COLO829 (cell line): ENCODE data around the gene PPIA.
"Not testable (repeated sequence)": the region's sequence is repeated elsewhere in the genome, so short reads cannot be mapped to it uniquely, and the experiment has no call there.

ENCODE experiments used
- DNase-seq: peaks from one replicate; pipeline ENCODE4 v3.0.0; 2012; ENCODE audit warnings: low spot score

Gene PPIA

DNA sequence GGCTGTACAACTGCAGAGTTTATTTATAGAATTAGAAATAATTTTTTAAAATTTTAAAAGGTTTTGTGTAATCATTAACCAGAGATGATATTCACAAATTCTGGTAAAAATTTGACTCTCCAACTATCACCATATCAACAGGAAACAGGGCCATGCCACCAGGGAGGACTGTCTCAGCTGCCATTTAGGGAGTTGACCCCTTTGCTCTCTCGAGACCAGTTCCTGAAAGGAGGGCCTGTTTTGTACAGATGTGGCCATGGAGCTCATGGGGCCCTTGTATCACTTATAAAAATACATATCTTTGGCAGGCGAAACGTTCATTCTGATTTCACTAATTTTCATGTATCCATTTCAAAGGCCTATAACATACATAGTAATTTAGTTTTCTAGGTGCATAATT, 31.1 kb downstream of the PPIA start:
- DNase-seq = no peak

DNA sequence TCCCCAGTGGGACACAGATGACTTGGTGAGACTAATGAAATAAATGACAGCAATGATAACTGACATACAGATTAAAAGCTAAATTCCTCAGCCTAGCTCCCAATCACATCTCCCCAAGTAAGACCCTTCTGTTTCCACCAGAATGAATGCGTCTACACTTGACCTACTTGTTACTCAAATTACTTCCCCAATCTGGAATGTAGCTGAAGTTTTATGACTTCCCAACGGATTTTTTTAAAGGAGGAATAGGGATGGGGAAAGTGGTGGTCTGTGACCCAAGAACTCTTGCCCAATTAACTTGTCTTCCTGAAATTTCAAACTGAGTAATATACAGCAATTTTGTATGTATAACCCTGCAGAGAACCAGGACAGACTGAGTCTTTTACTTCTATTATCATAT, 42.3 kb downstream of the PPIA start:
- no peak for DNase-seq

DNA sequence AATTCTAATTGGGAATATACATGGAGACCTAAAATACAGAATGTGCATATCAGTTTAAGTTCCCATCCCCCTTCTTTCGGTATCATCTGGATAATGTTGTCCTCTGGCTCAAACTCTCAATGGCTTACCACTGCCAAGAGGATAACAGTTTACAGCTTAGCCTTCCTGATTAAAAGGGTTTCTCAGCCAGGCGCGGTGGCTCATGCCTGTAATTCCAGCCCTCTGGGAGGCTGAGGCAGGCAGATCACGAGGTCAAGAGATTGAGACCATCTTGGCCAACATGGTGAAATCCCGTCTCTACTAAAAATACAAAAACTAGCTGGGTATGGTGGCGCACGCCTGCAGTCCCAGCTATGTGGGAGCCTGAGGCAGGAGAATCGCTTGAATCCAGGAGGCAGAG, 46.2 kb downstream of the PPIA start:
- not testable (repeated sequence) for DNase-seq

DNA sequence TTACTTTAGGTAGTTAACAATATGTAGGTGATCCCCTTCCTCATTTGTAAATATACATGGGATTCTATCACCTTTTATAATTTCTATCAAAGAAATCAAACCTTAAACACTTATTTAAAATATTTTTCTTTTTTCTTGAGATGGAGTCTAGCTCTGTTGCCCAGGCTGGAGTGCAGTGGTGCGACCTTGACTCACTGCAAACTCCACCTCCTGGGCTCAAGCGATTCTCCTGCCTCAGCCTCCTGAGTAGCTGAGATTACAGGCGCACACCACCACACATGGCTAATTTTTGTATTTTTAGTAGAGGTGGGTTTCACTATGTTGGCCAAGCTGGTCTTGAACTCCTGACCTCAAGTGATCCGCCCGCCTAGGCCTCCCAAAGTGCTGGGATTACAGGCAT, 47.0 kb downstream of the PPIA start:
- DNase-seq = not testable (repeated sequence)

DNA sequence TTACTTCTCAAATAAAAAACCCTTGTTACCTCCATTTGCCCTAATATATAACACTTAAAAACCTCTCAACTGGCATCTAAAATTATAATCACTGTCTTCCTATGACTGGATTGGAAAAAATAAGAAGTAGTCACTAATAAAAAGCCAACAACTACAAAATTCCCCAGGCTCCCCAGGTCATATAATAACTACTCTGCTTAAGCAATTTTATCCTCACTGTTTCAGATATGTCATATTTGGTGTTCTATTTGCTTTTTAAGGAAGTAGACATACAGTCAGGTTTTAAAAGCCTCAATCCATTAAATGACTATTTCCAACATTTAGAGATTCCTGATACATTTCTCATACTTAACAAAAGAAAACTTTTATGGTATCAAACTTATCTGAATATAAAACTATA, 49.0 kb downstream of the PPIA start:
- no peak for DNase-seq

- DNase-seq = not testable (repeated sequence)
These were observed 49.9 kb downstream of the PPIA start for GRCh38 chr7:44846390-44846789.

DNA sequence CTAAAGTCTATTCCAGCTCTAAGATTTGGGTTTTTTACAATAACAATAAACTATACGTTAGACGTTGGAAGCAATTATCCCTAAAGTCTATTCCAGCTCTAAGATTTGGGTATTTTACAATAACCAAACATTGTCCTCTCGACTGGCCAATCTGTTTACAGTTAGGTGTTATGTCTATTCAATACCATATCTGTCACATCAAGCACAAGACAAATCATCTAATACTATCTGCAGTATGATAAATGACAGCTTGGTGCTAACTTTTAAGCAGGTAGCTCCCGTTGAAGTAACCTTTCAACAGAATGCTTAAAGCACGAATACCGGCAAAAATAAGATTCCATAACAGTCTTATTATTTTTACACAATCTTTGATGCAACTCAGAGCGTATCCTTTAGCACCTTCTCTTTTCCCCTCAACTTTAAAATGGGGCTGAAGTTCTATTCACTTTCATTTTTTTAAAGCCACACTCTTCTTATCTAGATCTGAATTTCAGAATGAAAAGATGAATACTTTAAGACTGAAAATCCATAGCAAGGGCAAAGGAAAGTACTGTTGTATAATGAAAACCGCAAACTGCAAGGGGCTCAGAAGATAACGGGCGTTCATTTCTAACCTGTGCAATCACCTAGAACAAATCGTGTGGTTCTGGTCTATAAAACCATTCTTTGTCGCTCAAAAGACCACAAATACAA, 50.5 kb downstream of the PPIA start:
- no peak for DNase-seq

- DNase-seq = peak; percentile 88
These were observed 51.0 kb downstream of the PPIA start for GRCh38 chr7:44847509-44847919.

GRCh38 chr7:44847920-44848634, 51.6 kb downstream of the PPIA start, which contains the start of gene H2AZ2:
Gene H2AZ2, minus strand, starts transcription at chr7:44848087. Its CDS starts 116 bp downstream, at chr7:44847971.
- DNase-seq = peak; percentile 100

- no peak for DNase-seq
These were observed 52.9 kb downstream of the PPIA start for GRCh38 chr7:44849259-44849884.

DNA sequence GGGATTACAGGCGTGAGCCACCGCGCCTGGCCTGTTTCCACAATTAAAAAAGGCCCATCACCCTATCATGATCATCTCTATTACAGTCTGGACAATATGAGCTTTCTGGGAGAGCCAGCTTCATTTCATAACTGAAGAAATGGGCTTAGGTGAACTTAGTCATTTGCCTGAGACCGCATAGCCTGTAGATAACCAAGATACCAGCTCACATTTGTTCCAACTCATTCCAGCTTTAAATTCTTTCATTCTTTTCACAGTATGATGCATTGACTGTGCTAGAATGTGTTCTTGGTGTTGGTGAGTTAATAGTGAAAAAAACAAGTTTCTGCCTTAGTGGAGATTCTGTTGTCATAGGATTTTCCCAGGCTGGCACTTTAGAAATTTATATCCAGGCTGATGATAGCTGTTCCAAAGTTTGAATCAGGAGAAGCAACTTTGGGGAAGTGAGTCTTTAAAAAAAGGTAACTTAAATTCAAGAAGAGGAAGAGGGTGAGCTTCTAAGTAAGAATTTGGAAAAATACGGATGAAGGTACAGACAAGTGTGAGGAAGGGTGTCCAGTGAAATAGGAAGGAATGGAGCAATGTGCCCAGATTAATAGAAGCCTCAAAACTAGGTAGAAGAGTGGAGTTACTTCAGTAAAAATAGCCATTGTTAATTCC, 53.5 kb downstream of the PPIA start:
- DNase-seq = no peak

- no peak for DNase-seq
These were observed 56.1 kb downstream of the PPIA start for GRCh38 chr7:44852590-44852989.
